ENCODE measurements around the gene FURIN. TPM values are rescaled to one million over a fixed set of nuclear protein-coding genes. Genes with fewer than 3 reads are reported as not detected.
"Not testable (repeated sequence)": the region's sequence is repeated elsewhere in the genome, so short reads cannot be mapped to it uniquely, and the experiment has no call there.

The FURIN gene
- total RNA-seq, 1 experiment from 2014 or later, result 68.9 TPM

DNA sequence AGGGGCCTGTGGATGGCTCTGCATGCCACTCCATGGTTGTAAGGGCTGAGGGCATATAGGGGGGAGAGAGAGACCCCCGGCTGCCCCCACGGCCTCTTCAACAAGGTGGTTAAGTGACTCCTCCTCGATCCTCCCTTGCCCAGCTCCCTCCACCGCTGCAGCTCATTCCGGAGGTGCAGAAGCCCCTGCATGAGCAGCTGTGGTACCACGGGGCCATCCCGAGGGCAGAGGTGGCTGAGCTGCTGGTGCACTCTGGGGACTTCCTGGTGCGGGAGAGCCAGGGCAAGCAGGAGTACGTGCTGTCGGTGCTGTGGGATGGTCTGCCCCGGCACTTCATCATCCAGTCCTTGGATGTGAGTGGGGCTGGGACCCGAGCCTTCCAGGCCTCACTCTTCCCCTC is 22.5 kb downstream of the FURIN start:
- H3K4me3 ChIP-seq (ENCODE audit: insufficient read depth, low read depth, low read length), result no peak overlapping the region
- H3K36me3 ChIP-seq (replicated peaks; ENCODE audit: control insufficient read depth, insufficient read depth, low read length), result no peaks in the 10 kb centered on the region; the same call in 1 of the 2 replicates
- no peaks in the 10 kb centered on the region for H3K27me3 ChIP-seq (ENCODE audit: control insufficient read depth, insufficient read depth, low read length)
- DNase-seq, result no peak

DNA sequence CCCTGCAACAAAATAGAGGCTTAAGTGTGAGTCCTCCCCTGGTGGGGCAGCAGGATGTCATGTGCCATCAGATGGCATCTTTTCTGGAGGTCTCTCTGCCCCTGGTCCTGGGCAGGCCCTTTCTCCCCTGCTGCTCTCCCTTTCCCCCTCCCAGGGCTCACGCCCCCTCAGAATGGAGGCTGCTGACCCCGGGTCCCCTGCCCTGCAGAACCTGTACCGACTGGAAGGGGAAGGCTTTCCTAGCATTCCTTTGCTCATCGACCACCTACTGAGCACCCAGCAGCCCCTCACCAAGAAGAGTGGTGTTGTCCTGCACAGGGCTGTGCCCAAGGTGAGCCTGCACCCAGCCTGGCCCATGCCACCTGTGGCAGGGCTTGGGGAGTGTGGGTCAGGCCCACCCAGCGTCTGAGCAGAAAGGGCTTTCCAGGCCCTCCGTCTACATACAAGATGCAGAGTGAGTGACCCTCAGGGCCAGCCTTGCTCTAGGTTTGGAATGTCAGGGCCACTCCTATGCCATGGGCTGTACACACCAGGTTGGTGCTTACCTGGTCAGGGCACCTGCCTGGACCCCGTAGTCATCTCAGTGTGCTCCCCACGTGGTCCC is 23.1 kb downstream of the FURIN start:
- Histone ChIP-seq H3K4me3 (ENCODE audit: insufficient read depth, low read depth, low read length) (no peak overlapping the region), H3K27me3 (ENCODE audit: control insufficient read depth, insufficient read depth, low read length) (no peaks in the 10 kb centered on the region), H3K36me3 (replicated peaks; ENCODE audit: control insufficient read depth, insufficient read depth, low read length) (no peaks in the 10 kb centered on the region; the same call in 1 of the 2 replicates)
- no peak for DNase-seq

DNA sequence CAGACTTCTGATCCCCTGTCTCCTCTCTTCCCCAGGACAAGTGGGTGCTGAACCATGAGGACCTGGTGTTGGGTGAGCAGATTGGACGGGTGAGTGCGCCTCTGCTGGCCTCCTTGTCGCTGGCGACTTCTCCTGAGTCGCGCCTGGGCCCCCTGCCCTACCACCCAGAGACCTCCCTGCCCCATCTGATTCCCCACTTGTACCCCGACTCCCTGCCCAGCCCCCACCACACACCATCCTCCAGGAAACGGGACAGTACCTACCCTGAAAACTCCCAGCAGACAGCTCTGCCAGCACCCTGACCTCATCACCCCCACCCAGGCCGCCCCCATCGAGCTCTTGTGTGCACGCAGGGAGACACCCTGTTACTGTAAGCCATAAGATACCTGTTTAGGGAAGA is 23.6 kb downstream of the FURIN start:
- Histone ChIP-seq H3K27me3 (ENCODE audit: control insufficient read depth, insufficient read depth, low read length) (no peaks in the 10 kb centered on the region), H3K4me3 (ENCODE audit: insufficient read depth, low read depth, low read length) (no peak overlapping the region)
- no peak for DNase-seq

DNA sequence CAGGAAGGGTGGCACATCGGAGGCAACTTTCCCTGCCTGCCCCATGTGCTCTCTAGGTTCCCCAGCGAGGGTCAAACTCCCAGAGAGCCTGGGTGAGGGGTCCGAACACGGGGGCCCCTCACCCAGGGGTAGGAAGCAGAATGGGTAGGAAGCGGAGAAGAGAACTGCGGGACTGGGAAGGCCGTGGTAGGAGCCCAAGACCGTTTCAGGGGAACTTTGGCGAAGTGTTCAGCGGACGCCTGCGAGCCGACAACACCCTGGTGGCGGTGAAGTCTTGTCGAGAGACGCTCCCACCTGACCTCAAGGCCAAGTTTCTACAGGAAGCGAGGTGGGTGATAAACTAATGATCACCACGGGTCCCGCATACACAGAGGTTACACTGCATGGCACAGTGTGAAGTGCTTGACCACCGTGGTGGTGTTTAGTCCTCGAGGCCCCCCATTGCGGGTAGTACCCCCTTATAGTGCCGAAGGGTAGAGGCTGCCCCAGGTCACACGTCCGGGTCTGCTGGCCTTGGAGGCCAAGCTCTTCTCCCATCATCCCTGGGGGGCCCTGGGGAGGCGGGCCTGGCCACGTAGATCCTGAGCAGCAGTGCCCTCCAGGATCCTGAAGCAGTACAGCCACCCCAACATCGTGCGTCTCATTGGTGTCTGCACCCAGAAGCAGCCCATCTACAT is 24.2 kb downstream of the FURIN start:
- Histone ChIP-seq H3K4me3 (ENCODE audit: insufficient read depth, low read depth, low read length) (no peak overlapping the region), H3K36me3 (replicated peaks; ENCODE audit: control insufficient read depth, insufficient read depth, low read length) (no peaks in the 10 kb centered on the region; the same call in 1 of the 2 replicates), H3K27me3 (ENCODE audit: control insufficient read depth, insufficient read depth, low read length) (no peaks in the 10 kb centered on the region)
- DNase-seq, result no peak

More for the DNA sequence above, 23.6 kb downstream of the FURIN start:
- no peaks in the 10 kb centered on the region; the same call in 1 of the 2 replicates for H3K36me3 ChIP-seq (replicated peaks; ENCODE audit: control insufficient read depth, insufficient read depth, low read length)

DNA sequence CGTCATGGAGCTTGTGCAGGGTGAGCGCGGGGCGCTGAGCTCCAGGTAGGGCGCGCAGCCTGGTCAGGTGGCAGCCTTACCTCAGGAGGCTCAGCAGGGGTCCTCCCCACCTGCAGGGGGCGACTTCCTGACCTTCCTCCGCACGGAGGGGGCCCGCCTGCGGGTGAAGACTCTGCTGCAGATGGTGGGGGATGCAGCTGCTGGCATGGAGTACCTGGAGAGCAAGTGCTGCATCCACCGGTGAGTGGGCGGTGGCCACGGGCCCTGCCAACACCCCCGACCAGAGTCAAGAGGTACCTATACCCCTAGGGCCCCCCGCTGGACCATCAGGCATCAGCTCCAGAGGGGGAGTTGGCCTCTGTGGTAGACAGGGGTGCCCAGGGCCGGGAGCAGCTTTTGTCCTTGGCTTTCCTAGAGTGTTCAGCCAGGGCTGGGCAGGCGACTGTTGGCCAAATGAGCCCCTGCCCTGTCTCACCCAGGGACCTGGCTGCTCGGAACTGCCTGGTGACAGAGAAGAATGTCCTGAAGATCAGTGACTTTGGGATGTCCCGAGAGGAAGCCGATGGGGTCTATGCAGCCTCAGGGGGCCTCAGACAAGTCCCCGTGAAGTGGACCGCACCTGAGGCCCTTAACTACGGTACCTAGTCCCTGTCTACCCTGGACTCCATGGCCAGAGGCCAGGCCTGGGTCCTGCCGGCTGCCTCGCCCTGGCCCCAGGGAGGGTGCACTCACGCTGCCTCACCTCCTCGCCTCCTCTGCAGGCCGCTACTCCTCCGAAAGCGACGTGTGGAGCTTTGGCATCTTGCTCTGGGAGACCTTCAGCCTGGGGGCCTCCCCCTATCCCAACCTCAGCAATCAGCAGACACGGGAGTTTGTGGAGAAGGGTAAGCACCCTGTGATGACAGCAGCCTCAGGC is 25.0 kb downstream of the FURIN start:
- H3K4me3 ChIP-seq (ENCODE audit: insufficient read depth, low read depth, low read length), result no peak overlapping the region
- no peak for DNase-seq
- no peaks in the 10 kb centered on the region for H3K27me3 ChIP-seq (ENCODE audit: control insufficient read depth, insufficient read depth, low read length)
- no peaks in the 10 kb centered on the region; the same call in 1 of the 2 replicates for H3K36me3 ChIP-seq (replicated peaks; ENCODE audit: control insufficient read depth, insufficient read depth, low read length)

DNA sequence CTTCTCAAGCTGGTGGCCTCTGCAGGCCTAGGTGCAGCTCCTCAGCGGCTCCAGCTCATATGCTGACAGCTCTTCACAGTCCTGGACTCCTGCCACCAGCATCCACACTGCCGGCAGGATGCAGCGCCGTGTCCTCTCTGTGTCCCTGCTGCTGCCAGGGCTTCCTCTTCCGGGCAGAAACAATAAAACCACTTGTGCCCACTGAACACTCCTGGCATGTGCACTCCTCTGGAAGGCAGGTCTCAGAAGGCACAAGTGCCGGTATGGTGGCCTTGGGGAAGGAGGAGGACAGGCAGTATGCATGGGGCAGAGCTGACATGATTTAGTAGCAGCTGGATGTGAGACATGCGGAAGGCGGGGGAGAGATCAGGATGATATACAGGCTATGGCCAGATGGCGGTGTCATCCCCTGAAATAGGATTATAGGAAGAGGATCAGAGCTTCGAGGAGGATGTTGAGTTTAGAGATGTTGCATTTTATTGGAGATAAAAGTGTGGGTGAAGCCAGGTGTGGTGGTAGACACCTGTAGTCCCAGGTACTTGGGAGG is 27.3 kb downstream of the FURIN start:
- no peaks in the 10 kb centered on the region; the same call in 1 of the 2 replicates for H3K36me3 ChIP-seq (replicated peaks; ENCODE audit: control insufficient read depth, insufficient read depth, low read length)
- H3K27me3 ChIP-seq (ENCODE audit: control insufficient read depth, insufficient read depth, low read length), result no peaks in the 10 kb centered on the region
- H3K4me3 ChIP-seq (ENCODE audit: insufficient read depth, low read depth, low read length), result no peak overlapping the region
- DNase-seq, result peak; percentile 68

DNA sequence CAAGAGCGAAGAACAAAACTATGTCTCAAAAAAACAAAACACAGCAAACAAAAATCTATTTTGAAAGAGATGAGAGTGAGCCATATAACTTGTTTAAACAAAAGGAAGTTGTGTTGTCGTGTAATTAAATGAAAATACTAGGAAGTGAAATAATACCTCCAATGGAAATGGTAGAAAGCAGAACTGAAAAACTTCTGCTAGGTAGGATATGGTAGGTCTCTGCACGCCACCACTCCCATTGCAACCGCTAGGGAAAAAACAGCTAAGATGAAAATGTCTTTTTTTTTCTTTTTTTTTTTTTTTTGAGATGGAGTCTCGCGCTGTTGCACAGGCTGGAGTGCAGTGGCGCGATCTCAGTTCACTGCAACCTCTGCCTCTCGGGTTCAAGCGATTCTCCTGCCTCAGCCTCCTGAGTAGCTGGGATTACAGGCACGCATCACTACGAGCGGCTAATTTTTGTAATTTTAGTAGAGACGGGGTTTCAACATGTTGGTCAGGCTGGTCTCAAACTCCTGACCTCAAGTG is 28.8 kb downstream of the FURIN start:
- not testable (repeated sequence) for H3K27me3 ChIP-seq (ENCODE audit: control insufficient read depth, insufficient read depth, low read length); H3K4me3 ChIP-seq (ENCODE audit: insufficient read depth, low read depth, low read length); DNase-seq; H3K36me3 ChIP-seq (replicated peaks; ENCODE audit: control insufficient read depth, insufficient read depth, low read length)

DNA sequence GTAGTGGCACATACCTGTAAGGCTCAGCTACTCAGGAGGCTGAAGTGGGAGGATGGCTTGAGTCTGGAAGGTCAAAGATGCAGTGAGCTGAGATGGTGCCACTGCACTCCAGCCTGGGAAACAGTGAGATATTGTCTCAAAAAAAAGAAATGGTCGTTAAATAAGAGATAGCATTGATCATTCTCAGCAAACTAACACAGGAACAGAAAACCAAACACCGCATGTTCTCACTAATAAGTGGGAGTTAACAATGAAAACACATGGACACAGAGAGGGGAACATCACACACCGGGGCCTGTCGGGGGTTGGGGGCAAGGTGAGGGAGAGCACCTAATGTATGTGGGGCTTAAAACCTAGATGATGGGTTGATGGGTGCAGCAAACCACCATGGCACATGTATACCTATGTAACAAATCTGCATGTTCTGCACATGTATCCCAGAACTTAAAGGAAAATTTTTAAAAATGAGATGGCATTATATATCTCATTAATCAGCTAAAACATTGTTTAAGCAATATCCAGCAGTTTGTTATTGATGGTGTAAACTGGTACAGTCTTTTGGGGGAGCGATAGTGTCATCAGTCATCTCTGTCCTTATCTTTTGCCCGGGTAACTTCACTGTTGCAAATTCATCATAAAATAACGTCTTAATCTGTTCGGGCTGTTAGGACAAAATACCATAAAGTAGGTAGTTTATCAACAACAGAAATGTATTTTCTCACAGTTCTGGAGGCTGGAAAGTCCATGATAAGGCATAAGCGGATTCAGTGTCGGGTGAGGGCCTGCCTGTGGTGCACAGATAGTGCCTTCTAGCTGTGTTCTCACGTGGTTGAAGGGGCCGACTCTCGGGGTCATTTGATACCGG is 33.0 kb downstream of the FURIN start:
- Histone ChIP-seq H3K4me3 (ENCODE audit: insufficient read depth, low read depth, low read length) (no peak overlapping the region), H3K36me3 (replicated peaks; ENCODE audit: control insufficient read depth, insufficient read depth, low read length) (no peaks in the 10 kb centered on the region; the same call in 1 of the 2 replicates), H3K27me3 (ENCODE audit: control insufficient read depth, insufficient read depth, low read length) (peaks cover 11% of the 10 kb centered on the region)
- DNase-seq, result no peak

DNA sequence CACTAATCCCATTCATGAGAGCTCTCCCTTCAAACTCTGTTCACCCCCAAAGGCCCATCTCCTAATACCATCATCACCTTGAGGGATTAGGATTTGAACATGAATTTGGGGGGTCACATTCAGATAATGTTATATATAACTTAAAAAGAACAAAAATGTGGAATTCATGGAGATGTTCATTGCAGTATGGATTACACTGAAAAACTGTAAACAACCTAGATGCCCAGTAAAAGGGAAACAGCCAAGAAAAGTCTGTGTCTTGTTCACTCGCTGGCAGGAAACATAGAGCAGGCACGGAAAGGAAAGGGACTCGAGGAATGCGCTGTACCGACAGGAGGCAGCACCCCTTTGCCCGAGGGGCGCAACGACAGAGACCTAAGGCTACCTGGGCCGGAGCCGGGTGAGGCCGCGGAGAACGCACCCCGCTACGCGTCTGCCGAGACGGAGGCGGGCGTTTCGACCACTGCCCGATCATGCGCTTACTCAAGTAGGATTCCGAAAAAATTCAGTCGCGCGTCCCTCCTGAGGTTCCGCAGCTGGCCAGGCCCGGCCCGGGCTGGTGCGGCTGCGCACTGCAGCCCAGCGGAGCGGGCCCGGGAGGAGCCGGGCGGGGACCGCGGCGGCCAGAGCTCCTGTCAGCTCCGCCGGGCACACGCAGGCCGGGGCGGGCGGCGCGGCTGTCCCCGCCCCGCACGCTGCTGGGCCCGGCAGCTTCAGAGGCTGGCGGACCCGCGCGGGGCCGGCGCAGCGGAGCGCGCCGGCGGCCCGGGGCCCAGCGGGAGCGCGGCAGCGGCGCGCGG is 33.9 kb downstream of the FURIN start:
- Histone ChIP-seq H3K4me3 (ENCODE audit: insufficient read depth, low read depth, low read length) (peak overlapping the region; percentile 76), H3K36me3 (replicated peaks; ENCODE audit: control insufficient read depth, insufficient read depth, low read length) (no peaks in the 10 kb centered on the region; the same call in 1 of the 2 replicates), H3K27me3 (ENCODE audit: control insufficient read depth, insufficient read depth, low read length) (peaks cover 11% of the 10 kb centered on the region)
- peak; percentile 99 for DNase-seq

DNA sequence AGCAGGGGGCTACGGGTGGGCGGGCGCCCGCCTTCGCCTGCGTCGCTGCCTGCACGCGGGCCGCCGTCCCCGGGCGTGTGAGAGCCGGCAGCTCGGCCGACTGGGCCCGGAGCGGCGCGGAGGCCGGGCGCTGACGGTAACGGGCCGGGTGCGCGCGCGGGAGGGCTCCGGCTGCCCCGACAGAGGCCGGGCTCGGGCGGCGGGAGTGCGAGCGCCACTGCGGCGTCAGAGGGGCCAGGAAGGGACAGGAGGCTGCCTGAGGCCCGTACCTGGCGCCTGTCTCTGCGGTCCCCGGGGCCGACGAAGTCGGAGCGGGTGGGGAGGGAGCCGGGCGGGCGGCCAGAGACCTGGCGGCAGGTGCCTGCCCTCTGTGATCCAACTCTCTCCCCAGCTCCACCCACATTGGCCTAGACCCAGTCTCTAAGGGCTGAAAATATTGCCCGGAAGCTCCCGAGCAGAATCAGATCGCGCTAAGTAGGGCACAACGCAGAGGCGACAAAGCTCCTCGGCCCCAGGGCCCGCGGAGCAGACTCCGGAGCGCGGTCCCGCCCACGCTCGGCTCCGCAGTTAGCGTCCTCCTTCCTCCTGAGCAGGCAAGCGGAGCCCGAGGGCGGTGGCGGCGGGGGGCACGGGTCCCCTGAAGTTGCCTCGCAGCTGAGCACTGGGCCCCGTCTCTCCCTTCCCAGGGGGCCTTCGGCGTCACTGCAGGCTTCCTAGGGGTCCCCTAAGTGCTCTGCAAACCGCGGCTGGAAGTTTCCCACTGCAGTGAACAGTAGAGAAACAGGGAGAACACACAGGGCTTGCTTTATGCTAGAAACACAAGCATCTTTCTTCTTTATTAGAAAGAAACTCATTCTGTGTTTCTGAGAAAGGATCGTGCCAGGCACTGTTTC is 34.7 kb downstream of the FURIN start, which contains the start of gene MAN2A2:
Gene MAN2A2 (plus strand): TSS at position 463 of the 893 bp plus-strand sequence. CDS start 906 bp downstream, outside the sequence.
- peak; percentile 91 for DNase-seq
- H3K4me3 ChIP-seq (ENCODE audit: insufficient read depth, low read depth, low read length), result peak within 1 kb of the TSS; percentile 76
- H3K36me3 ChIP-seq (replicated peaks; ENCODE audit: control insufficient read depth, insufficient read depth, low read length), result peaks cover 1% of the 10 kb centered on the region
- peaks cover 11% of the 10 kb centered on the region for H3K27me3 ChIP-seq (ENCODE audit: control insufficient read depth, insufficient read depth, low read length)

DNA sequence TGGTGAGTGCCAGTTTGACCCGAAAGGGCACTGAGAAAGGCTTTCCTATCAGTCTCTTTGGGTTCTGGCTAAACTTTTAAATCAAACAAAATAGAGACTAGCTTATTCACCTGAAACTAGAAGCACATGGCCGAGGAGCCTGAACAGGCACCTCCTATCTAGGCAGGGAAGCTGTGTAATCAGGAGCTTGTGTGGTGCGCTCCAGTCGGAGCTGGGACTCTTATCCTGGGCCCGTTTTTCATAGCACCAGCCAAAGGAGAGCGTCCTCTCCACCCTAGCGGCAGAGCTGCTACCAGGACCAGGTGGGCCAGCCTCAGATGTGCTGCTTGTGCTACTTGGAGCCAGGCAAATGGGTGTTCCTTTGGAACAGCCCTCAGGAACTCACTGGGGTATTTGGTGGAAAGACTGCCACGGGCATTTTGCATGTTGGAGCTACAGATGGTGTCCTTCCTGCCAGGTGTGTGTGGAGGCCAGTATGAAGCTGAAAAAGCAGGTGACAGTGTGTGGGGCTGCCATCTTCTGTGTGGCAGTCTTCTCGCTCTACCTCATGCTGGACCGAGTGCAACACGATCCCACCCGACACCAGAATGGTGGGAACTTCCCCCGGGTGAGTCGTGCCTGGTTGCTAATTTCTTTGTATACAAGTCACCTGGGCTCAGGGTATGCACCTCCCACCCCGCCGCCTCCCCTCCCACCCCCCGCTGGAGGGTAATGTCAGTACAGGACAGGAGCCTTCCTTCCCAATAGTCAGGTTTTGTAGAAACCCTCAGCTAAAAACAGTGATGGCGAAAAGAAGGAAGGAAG is 35.5 kb downstream of the FURIN start:
- DNase-seq, result peak; percentile 88
- H3K27me3 ChIP-seq (ENCODE audit: control insufficient read depth, insufficient read depth, low read length), result peaks cover 11% of the 10 kb centered on the region
- H3K4me3 ChIP-seq (ENCODE audit: insufficient read depth, low read depth, low read length), result peak overlapping the region; percentile 76
- H3K36me3 ChIP-seq (replicated peaks; ENCODE audit: control insufficient read depth, insufficient read depth, low read length), result peaks cover 1% of the 10 kb centered on the region

Measured in H7 (cell line).